ENCODE measurements around the gene CDH18. TPM values are rescaled to one million over a fixed set of nuclear protein-coding genes. Genes with fewer than 3 reads are reported as not detected.
A peak's percentile ranks its signal among the peaks of the same experiment; 100 is the strongest.

CDH18 gene
- total RNA-seq, 1 donor from 2014 or later, result not detected

DNA sequence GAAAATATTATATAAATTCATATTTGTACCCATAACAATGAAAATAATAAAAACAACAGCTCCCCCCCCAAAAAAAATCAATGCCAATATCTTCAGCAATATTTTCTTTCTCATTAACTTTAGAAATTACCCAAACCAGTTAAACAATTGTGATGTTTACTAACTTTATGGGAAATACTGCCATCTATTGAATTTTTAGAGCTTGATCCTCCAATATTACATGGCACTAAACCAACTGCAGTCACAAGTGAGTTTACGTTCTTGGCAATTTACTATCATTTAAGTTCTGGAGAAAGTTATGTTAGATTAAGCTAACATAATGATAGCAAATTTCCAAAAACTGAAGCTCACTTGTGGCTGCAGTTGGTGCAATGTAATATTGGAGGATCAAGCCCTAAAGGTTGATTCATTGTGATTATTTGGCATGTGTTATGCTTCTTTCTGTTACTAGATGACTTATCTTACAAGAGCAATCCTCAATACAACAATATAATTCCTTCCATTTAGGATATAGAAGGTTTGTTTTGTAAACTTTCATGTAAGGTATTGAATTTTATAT, 379.5 kb downstream of the CDH18 start:
- no peak overlapping the region for H3K27ac ChIP-seq
- intact Hi-C loops (cut with DNase I), result no loop called here
- H3K27me3 ChIP-seq (ENCODE audit: low read depth), result no peaks in the 10 kb centered on the region
- H3K9me3 ChIP-seq, result no peaks in the 10 kb centered on the region
- no peaks in the 10 kb centered on the region for H3K36me3 ChIP-seq
- TF ChIP-seq, protein P1, sequence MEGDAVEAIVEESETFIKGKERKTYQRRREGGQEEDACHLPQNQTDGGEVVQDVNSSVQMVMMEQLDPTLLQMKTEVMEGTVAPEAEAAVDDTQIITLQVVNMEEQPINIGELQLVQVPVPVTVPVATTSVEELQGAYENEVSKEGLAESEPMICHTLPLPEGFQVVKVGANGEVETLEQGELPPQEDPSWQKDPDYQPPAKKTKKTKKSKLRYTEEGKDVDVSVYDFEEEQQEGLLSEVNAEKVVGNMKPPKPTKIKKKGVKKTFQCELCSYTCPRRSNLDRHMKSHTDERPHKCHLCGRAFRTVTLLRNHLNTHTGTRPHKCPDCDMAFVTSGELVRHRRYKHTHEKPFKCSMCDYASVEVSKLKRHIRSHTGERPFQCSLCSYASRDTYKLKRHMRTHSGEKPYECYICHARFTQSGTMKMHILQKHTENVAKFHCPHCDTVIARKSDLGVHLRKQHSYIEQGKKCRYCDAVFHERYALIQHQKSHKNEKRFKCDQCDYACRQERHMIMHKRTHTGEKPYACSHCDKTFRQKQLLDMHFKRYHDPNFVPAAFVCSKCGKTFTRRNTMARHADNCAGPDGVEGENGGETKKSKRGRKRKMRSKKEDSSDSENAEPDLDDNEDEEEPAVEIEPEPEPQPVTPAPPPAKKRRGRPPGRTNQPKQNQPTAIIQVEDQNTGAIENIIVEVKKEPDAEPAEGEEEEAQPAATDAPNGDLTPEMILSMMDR (IDR thresholded peaks at IDR 0.05), result no peak
- no peak for ATAC-seq
- no peak for DNase-seq
- H3K4me1 ChIP-seq, result no peaks in the 10 kb centered on the region
- no peak overlapping the region for H3K4me3 ChIP-seq

DNA sequence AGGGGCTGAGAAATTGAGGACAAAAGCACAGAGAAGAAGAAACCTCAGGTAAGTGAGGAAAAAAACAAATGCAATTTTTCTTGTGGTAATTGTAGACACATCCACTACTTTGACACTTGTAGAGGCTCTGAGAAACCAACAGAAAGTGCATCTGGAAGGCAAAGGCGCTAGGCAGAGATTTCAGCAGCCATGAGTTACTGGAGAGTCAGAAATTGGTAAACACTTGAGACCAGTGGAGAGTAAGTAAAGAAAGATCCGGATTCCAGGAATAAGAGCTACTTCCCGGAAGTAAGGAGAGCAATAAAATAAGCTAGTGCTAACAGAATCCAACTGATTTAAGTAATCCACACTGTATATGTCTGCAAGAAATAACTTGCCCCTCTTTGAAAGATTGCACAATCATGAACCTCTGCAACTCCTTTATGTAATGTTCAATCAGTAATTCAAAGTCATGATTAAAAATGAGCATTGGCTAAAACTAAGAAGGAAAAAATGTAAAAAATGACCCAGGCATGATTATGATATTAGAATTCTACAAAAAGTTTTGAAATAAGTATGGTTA, 382.1 kb downstream of the CDH18 start:
- TF ChIP-seq, protein P1 (IDR thresholded peaks at IDR 0.05), result no peak
- Histone ChIP-seq H3K9me3 (peaks cover 7% of the 10 kb centered on the region), H3K36me3 (no peaks in the 10 kb centered on the region), H3K27ac (no peak overlapping the region), H3K4me1 (no peaks in the 10 kb centered on the region), H3K4me3 (no peak overlapping the region), H3K27me3 (ENCODE audit: low read depth) (no peaks in the 10 kb centered on the region)
- intact Hi-C loops (cut with DNase I), result no loop called here
- DNase-seq, result no peak
- ATAC-seq, result peak; percentile 63 to 86

DNA sequence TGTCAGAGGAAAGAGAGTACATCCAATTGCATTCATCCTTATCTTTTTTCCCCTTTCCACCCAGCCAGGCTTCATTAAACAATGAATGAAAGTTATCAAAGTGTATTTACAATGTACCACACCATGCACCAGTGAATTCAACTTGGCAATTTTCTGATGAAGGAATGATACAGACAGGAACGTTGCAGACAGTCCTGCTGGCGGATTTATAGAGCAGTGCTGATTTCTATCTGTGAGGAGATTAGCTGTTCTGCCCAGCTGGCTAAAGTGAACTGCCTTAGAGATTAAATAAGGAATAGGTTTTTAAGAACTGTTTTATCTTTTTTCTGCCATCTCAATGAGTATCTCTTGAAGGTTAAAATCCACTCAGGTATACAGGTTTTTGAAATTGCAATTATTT, 403.9 kb downstream of the CDH18 start:
- TF ChIP-seq, protein P1 (IDR thresholded peaks at IDR 0.05), result no peak
- H3K4me3 ChIP-seq, result no peak overlapping the region
- no peaks in the 10 kb centered on the region for H3K27me3 ChIP-seq (ENCODE audit: low read depth)
- H3K36me3 ChIP-seq, result no peaks in the 10 kb centered on the region
- no peak overlapping the region for H3K27ac ChIP-seq
- ATAC-seq (no peak), DNase-seq (no peak)
- no peaks in the 10 kb centered on the region for H3K4me1 ChIP-seq
- H3K9me3 ChIP-seq, result no peaks in the 10 kb centered on the region
- intact Hi-C loops (cut with DNase I), result no loop called here

DNA sequence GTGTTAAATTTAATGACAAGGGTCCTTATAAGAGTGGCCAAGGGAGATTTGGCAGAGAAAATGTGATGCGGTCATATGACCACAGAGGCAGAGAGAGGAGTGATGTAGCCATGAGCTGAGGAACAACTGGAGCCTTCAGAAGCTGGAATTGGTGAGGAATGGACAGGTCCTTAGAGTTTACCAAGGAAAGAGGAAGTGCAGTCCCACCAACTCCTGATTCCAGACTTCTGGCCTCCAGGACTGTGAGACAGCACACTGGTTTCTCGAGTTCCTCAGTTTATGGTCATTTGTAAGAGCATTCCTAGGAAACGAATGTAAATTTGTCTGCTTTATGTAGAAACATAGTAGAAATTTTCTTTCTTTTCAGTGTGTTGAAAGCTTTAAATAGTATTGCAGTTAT, 410.1 kb downstream of the CDH18 start:
- Histone ChIP-seq H3K4me3 (no peak overlapping the region), H3K27ac (no peak overlapping the region), H3K4me1 (no peaks in the 10 kb centered on the region), H3K9me3 (no peaks in the 10 kb centered on the region), H3K27me3 (ENCODE audit: low read depth) (no peaks in the 10 kb centered on the region), H3K36me3 (no peaks in the 10 kb centered on the region)
- intact Hi-C loops (cut with DNase I), result no loop called here
- ATAC-seq, result no peak
- TF ChIP-seq, protein P1 (IDR thresholded peaks at IDR 0.05), result no peak
- DNase-seq, result no peak

DNA sequence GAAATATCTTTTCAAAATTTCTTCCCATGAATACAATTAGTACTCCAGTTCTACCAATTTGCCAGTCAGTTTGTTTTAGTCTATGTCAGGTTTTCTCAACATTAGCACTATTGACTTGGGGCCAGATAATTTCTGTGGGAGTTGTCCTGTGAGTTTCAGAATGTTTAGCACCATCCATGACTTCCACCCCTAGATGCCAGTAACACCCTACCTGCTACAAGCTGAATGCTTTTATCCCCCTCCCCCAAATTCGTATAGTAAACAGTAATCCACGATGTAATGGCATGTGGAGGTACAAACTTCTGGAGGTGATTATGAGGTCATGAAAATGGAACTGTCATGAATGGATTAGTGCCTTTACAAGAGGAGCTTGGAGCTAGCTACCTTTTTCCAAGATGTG, 420.0 kb downstream of the CDH18 start:
- DNase-seq (no peak), ATAC-seq (no peak)
- Histone ChIP-seq H3K27me3 (ENCODE audit: low read depth) (no peaks in the 10 kb centered on the region), H3K27ac (no peak overlapping the region), H3K4me1 (no peaks in the 10 kb centered on the region), H3K36me3 (no peaks in the 10 kb centered on the region), H3K9me3 (no peaks in the 10 kb centered on the region), H3K4me3 (no peak overlapping the region)
- intact Hi-C loops (cut with DNase I), result no loop called here
- TF ChIP-seq, protein P1 (IDR thresholded peaks at IDR 0.05), result no peak
